BJ (cell line): Measurements from ENCODE around the gene PTCD2. TPM values are rescaled to one million over a fixed set of nuclear protein-coding genes. Genes with fewer than 3 reads are reported as not detected.

ENCODE experiments used
- CTCF ChIA-PET: fragments of 350-600 bp; formaldehyde crosslinking; extraction: SDS; loops from one replicate; lab custom pipeline; 2021; ENCODE audit warnings: antibody characterized with exemption, inconsistent platforms; lab: Yijun Ruan, JAX
- POLR2A ChIA-PET: fragments of 300-600 bp; sonication (Branson Sonifier 250); formaldehyde crosslinking; extraction: SDS; loops from one replicate; lab custom pipeline; 2021; ENCODE audit warnings: antibody characterized with exemption; lab: Charles Lee
- DNase-seq: peaks from one replicate; pipeline ENCODE4 v3.0.0-alpha.2; 2011; ENCODE audit warnings: low read depth
- H3K27me3 ChIP-seq: 2 replicates; pipeline ENCODE4 v1.6.0; 2011; ENCODE audit warnings: low read length; ENCODE audit not compliant: control insufficient read depth, insufficient read depth
- H3K36me3 ChIP-seq: 2 replicates; pipeline ENCODE4 v1.5.1; 2011; ENCODE audit warnings: low read length; ENCODE audit not compliant: control insufficient read depth, insufficient read depth
- H3K4me3 ChIP-seq: 2 replicates; pipeline ENCODE4 v1.5.1; 2011; ENCODE audit warnings: low read depth, mild to moderate bottlenecking, control low read depth, low read length
- CTCF ChIP-seq: IDR thresholded peaks from 2 replicates; pipeline ENCODE4 v1.5.1; 2011; ENCODE audit warnings: low read depth, mild to moderate bottlenecking, control low read depth, inconsistent platforms, low read length, moderate library complexity; ENCODE audit not compliant: insufficient read depth
- polyA plus RNA-seq: library from polyadenylated mRNA; depleted of rRNA; stranded (reverse); fragments of >200 nt; gene quantifications from 2 replicates; pipeline ENCODE4 v1.2.3, GENCODE V29; 2011

The PTCD2 gene
- polyA plus RNA-seq, 1 experiment, result 7.7 TPM

GRCh38 chr5:72407078-72407477, 86.9 kb downstream of the PTCD2 start:
- POLR2A ChIA-PET, result no interaction called here
- no peak for DNase-seq
- H3K36me3 ChIP-seq, result no peaks in the 10 kb centered on the region
- TF ChIP-seq CTCF, result no peak
- no peak overlapping the region for H3K4me3 ChIP-seq
- H3K27me3 ChIP-seq, result no peaks in the 10 kb centered on the region
- CTCF ChIA-PET, result no interaction called here

GRCh38 chr5:72407541-72407940, 87.4 kb downstream of the PTCD2 start:
- Histone ChIP-seq H3K36me3 (no peaks in the 10 kb centered on the region), H3K4me3 (no peak overlapping the region), H3K27me3 (no peaks in the 10 kb centered on the region)
- no peak for TF ChIP-seq CTCF
- POLR2A ChIA-PET, result no interaction called here
- DNase-seq, result no peak
- CTCF ChIA-PET, result no interaction called here

- Histone ChIP-seq H3K27me3 (no peaks in the 10 kb centered on the region), H3K36me3 (no peaks in the 10 kb centered on the region), H3K4me3 (no peak overlapping the region)
- TF ChIP-seq CTCF, result no peak
- ChIA-PET CTCF (interaction anchor here (1.4 kb wide), 1 partner anchor 42 kb away, joined by 3 read pairs; no protein-coding TSS in a partner anchor), POLR2A (no interaction called here)
- no peak for DNase-seq
Measured at GRCh38 chr5:72408127-72408526, 88.0 kb downstream of the PTCD2 start.

GRCh38 chr5:72408603-72409002, 88.4 kb downstream of the PTCD2 start:
- Histone ChIP-seq H3K27me3 (no peaks in the 10 kb centered on the region), H3K4me3 (no peak overlapping the region), H3K36me3 (no peaks in the 10 kb centered on the region)
- ChIA-PET CTCF (interaction anchor here (1.4 to 2.8 kb wide), 2 partner anchors 42 to 116 kb away, joined by 3 to 8 read pairs; no protein-coding TSS in a partner anchor), POLR2A (no interaction called here)
- no peak for TF ChIP-seq CTCF
- no peak for DNase-seq

- ChIA-PET CTCF (interaction anchor here (1.1 to 4.6 kb wide), 5 partner anchors 42 to 200 kb away, joined by 4 to 23 read pairs (median 6); no protein-coding TSS in a partner anchor), POLR2A (no interaction called here)
- TF ChIP-seq CTCF, result no peak
- no peaks in the 10 kb centered on the region for H3K27me3 ChIP-seq
- DNase-seq, result no peak
- H3K36me3 ChIP-seq, result no peaks in the 10 kb centered on the region
- H3K4me3 ChIP-seq, result no peak overlapping the region
Measured at GRCh38 chr5:72410688-72411295, 90.6 kb downstream of the PTCD2 start.
